Epithelial cell of prostate (primary cell): ENCODE measurements around the gene MYZAP.

Source experiments
- DNase-seq: peaks from one replicate; pipeline ENCODE4 v3.0.0-alpha.2; 2011; ENCODE audit warnings: low read depth, low spot score
- H3K27ac ChIP-seq: fragments of 450-650 bp; 2 replicates; pipeline ENCODE4 v1.5.1; 2017; ENCODE audit warnings: mild to moderate bottlenecking

MYZAP gene

GRCh38 chr15:57652481-57652880 is 60.8 kb downstream of the MYZAP start:
- no peak overlapping the region for H3K27ac ChIP-seq
- DNase-seq: no peak

GRCh38 chr15:57654153-57654852 is 62.6 kb downstream of the MYZAP start:
- H3K27ac ChIP-seq: peak overlapping the region; percentile 32
- no peak for DNase-seq

- no peak for DNase-seq
- H3K27ac ChIP-seq: no peak overlapping the region
Observed at GRCh38 chr15:57655053-57655452, 63.3 kb downstream of the MYZAP start.

GRCh38 chr15:57655809-57656208 is 64.1 kb downstream of the MYZAP start:
- no peak for DNase-seq
- H3K27ac ChIP-seq: no peak overlapping the region

- no peak for DNase-seq
- no peak overlapping the region for H3K27ac ChIP-seq
Observed at GRCh38 chr15:57656434-57656833, 64.7 kb downstream of the MYZAP start.

- DNase-seq: no peak
Observed at GRCh38 chr15:57657619-57658018, 65.9 kb downstream of the MYZAP start.

GRCh38 chr15:57662091-57662744 is 70.5 kb downstream of the MYZAP start:
- H3K27ac ChIP-seq: no peak overlapping the region
- no peak for DNase-seq

More at GRCh38 chr15:57657619-57658018, 65.9 kb downstream of the MYZAP start:
- no peak overlapping the region for H3K27ac ChIP-seq

- no peak overlapping the region for H3K27ac ChIP-seq
- no peak for DNase-seq
Observed at GRCh38 chr15:57662802-57663201, 71.1 kb downstream of the MYZAP start.

GRCh38 chr15:57663262-57663661 is 71.6 kb downstream of the MYZAP start:
- no peak for DNase-seq

GRCh38 chr15:57665194-57665593 is 73.5 kb downstream of the MYZAP start:
- no peak for DNase-seq
- H3K27ac ChIP-seq: no peak overlapping the region

More at GRCh38 chr15:57663262-57663661, 71.6 kb downstream of the MYZAP start:
- no peak overlapping the region for H3K27ac ChIP-seq

GRCh38 chr15:57665939-57666338 is 74.2 kb downstream of the MYZAP start:
- DNase-seq: no peak

GRCh38 chr15:57667171-57667849 is 75.6 kb downstream of the MYZAP start:
- H3K27ac ChIP-seq: no peak overlapping the region
- no peak for DNase-seq

More at GRCh38 chr15:57665939-57666338, 74.2 kb downstream of the MYZAP start:
- H3K27ac ChIP-seq: no peak overlapping the region

- H3K27ac ChIP-seq: no peak overlapping the region
- no peak for DNase-seq
Observed at GRCh38 chr15:57668016-57668415, 76.3 kb downstream of the MYZAP start.

GRCh38 chr15:57671636-57672035 is 79.9 kb downstream of the MYZAP start:
- no peak overlapping the region for H3K27ac ChIP-seq
- DNase-seq: no peak

- peak overlapping the region; percentile 43 for H3K27ac ChIP-seq
- peak; percentile 51 for DNase-seq
Observed at GRCh38 chr15:57675481-57676181, 83.9 kb downstream of the MYZAP start.

GRCh38 chr15:57676585-57676984 is 84.9 kb downstream of the MYZAP start:
- no peak for DNase-seq
- H3K27ac ChIP-seq: no peak overlapping the region

GRCh38 chr15:57677204-57677603 is 85.5 kb downstream of the MYZAP start:
- no peak for DNase-seq
- H3K27ac ChIP-seq: no peak overlapping the region

GRCh38 chr15:57680021-57680420 is 88.3 kb downstream of the MYZAP start:
- DNase-seq: peak; percentile 29
- H3K27ac ChIP-seq: peak overlapping the region; percentile 52

- H3K27ac ChIP-seq: no peak overlapping the region
- DNase-seq: no peak
Observed at GRCh38 chr15:57681011-57681410, 89.3 kb downstream of the MYZAP start.

- DNase-seq: no peak
- no peak overlapping the region for H3K27ac ChIP-seq
Observed at GRCh38 chr15:57683481-57683880, 91.8 kb downstream of the MYZAP start.
